Nephron progenitor cell (in vitro differentiated cells): ENCODE results near the gene PPP4R4.
"Not testable (repeated sequence)": the region's sequence is repeated elsewhere in the genome, so short reads cannot be mapped to it uniquely, and the experiment has no call there.

ENCODE experiments used
- DNase-seq: peaks from one replicate; pipeline ENCODE4 v3.0.0; 2021
- H3K27ac Mint-ChIP-seq: 2 replicates; pipeline ENCODE4 v1.8.0; 2021; ENCODE audit warnings: mild to moderate bottlenecking, moderate library complexity, mixed read lengths
- H3K27me3 Mint-ChIP-seq: 2 replicates; pipeline ENCODE4 v1.8.0; 2021; ENCODE audit warnings: mild to moderate bottlenecking, low read depth, mixed read lengths; ENCODE audit not compliant: poor library complexity
- H3K36me3 Mint-ChIP-seq: 2 replicates; pipeline ENCODE4 v1.8.0; 2021; ENCODE audit warnings: low read depth, mixed read lengths
- H3K4me1 Mint-ChIP-seq: 2 replicates; pipeline ENCODE4 v1.8.0; 2021; ENCODE audit warnings: mixed read lengths
- H3K4me3 Mint-ChIP-seq: 2 replicates; pipeline ENCODE4 v1.8.0; 2021; ENCODE audit warnings: mild to moderate bottlenecking, moderate library complexity, mixed read lengths
- H3K9me3 Mint-ChIP-seq: 2 replicates; pipeline ENCODE4 v1.8.0; 2021; ENCODE audit warnings: mild to moderate bottlenecking, moderate library complexity, mixed read lengths
- CTCF ChIP-seq: fragments of 200-600 bp; sonication (generic); IDR thresholded peaks from 2 replicates; pipeline ENCODE4 v1.5.0; 2021; ENCODE audit warnings: antibody characterized with exemption

The PPP4R4 gene

GRCh38 chr14:94295360-94296180, 121.4 kb downstream of the PPP4R4 start:
- DNase-seq: no peak
- Mint-ChIP-seq H3K4me3 (no peak overlapping the region), H3K36me3 (no peaks in the 10 kb centered on the region), H3K9me3 (no peaks in the 10 kb centered on the region), H3K27ac (no peak overlapping the region), H3K4me1 (no peaks in the 10 kb centered on the region), H3K27me3 (no peaks in the 10 kb centered on the region)
- no peak for TF ChIP-seq CTCF

- H3K4me1 Mint-ChIP-seq, H3K27me3 Mint-ChIP-seq, H3K9me3 Mint-ChIP-seq, H3K4me3 Mint-ChIP-seq, H3K27ac Mint-ChIP-seq, H3K36me3 Mint-ChIP-seq, DNase-seq: not testable (repeated sequence)
Measured at GRCh38 chr14:94296181-94296545, 122.0 kb downstream of the PPP4R4 start.

- Mint-ChIP-seq H3K27me3 (no peaks in the 10 kb centered on the region), H3K4me3 (no peak overlapping the region), H3K4me1 (no peaks in the 10 kb centered on the region), H3K27ac (no peak overlapping the region), H3K36me3 (no peaks in the 10 kb centered on the region), H3K9me3 (peaks cover 7% of the 10 kb centered on the region)
- DNase-seq: no peak
- no peak for TF ChIP-seq CTCF
Measured at GRCh38 chr14:94298130-94298529, 124.0 kb downstream of the PPP4R4 start.

- no peak for DNase-seq
- Mint-ChIP-seq H3K9me3 (peaks cover 20% of the 10 kb centered on the region), H3K4me3 (no peak overlapping the region), H3K4me1 (no peaks in the 10 kb centered on the region), H3K36me3 (no peaks in the 10 kb centered on the region), H3K27me3 (peaks cover 22% of the 10 kb centered on the region), H3K27ac (no peak overlapping the region)
- no peak for TF ChIP-seq CTCF
Measured at GRCh38 chr14:94303111-94303510, 129.0 kb downstream of the PPP4R4 start.

- TF ChIP-seq CTCF: no peak
- Mint-ChIP-seq H3K27me3 (peaks cover 23% of the 10 kb centered on the region), H3K36me3 (no peaks in the 10 kb centered on the region), H3K27ac (no peak overlapping the region), H3K9me3 (peaks cover 32% of the 10 kb centered on the region), H3K4me1 (no peaks in the 10 kb centered on the region), H3K4me3 (no peak overlapping the region)
- no peak for DNase-seq
Measured at GRCh38 chr14:94304243-94304642, 130.1 kb downstream of the PPP4R4 start.

GRCh38 chr14:94305620-94306019, 131.5 kb downstream of the PPP4R4 start:
- H3K4me3 Mint-ChIP-seq: no peak overlapping the region
- peaks cover 23% of the 10 kb centered on the region for H3K27me3 Mint-ChIP-seq
- no peak for DNase-seq
- no peak overlapping the region for H3K27ac Mint-ChIP-seq
- H3K4me1 Mint-ChIP-seq: no peaks in the 10 kb centered on the region
- TF ChIP-seq CTCF: no peak
- no peaks in the 10 kb centered on the region for H3K36me3 Mint-ChIP-seq
- peaks cover 33% of the 10 kb centered on the region for H3K9me3 Mint-ChIP-seq
